Thyroid gland (tissue), 4 donors: ENCODE measurements around the gene DHRS3. TPM values are rescaled to one million over a fixed set of nuclear protein-coding genes. Genes with fewer than 3 reads are reported as not detected.
A peak's percentile ranks its signal among the peaks of the same experiment; 100 is the strongest.

ENCODE experiments used
- DNase-seq, 2 donors: peaks; one replicate each; pipeline ENCODE4 v3.0.0-alpha.2; 2019
- H3K27ac ChIP-seq, 3 donors: fragments of 200-600 bp; sonication (generic); 1 replicate in 2 of 3; 2 replicates in 1 of 3; pipeline ENCODE4 v1.5.1; 2016 to 2019; ENCODE audit warnings: mild to moderate bottlenecking in 1 of 3, moderate library complexity in 1 of 3
- H3K27me3 ChIP-seq: fragments of 200-600 bp; sonication (generic); one replicate; pipeline ENCODE4 v1.5.1; 2019
- H3K36me3 ChIP-seq, 2 donors: fragments of 200-600 bp; sonication (generic); one replicate each; pipeline ENCODE4 v1.5.1; 2016 to 2019
- H3K4me1 ChIP-seq, 2 donors: fragments of 200-600 bp; sonication (generic); one replicate each; pipeline ENCODE4 v1.5.1; 2017 to 2019
- H3K4me3 ChIP-seq, 3 donors: fragments of 200-600 bp; sonication (generic); replicated peaks in 1 of 3; 1 replicate in 2 of 3; 2 replicates in 1 of 3; pipeline ENCODE4 v1.5.1; 2016; ENCODE audit warnings: mild to moderate bottlenecking in 1 of 3
- H3K9me3 ChIP-seq: fragments of 200-600 bp; sonication (generic); one replicate; pipeline ENCODE4 v1.5.1; 2017
- POLR2A ChIP-seq, 2 donors: fragments of 450-650 bp; IDR thresholded peaks; one replicate each; pipeline ENCODE4 v1.6.1; 2017; ENCODE audit warnings: antibody characterized with exemption in 2 of 2, mild to moderate bottlenecking in 2 of 2, moderate library complexity in 1 of 2
- WGBS, 2 donors: methylation state at CpG; one replicate each; pipeline ENCODE4 v1.1.5; 2017; 5-methylcytosine and 5-hydroxymethylcytosine counted together
- intact Hi-C: fragments of 100-400 bp; cut with DNase I; formaldehyde crosslinking; loops from one replicate; pipeline ENCODE4 v1.15.1; 2023
- total RNA-seq, 4 donors: library from RNA; depleted of rRNA; stranded (reverse); fragments of >200 nt; gene quantifications; one replicate each; pipeline ENCODE4 v1.2.3, GENCODE V29; 2016
- TF ChIP-seq, protein P1 (sequence below), 6 experiments: fragments of 200-600 bp in 3 of 6; fragments of 450-650 bp in 3 of 6; sonication (generic) in 3 of 6; IDR thresholded peaks; one replicate each; pipeline ENCODE4 v1.5.1; 2016 to 2019; ENCODE audit warnings: antibody characterized with exemption in 6 of 6, mild to moderate bottlenecking in 2 of 6, inconsistent platforms in 1 of 6, moderate library complexity in 1 of 6

Gene DHRS3
- total RNA-seq, 4 donors from 2014 or later: 181 to 304 (median 268) TPM

DNA sequence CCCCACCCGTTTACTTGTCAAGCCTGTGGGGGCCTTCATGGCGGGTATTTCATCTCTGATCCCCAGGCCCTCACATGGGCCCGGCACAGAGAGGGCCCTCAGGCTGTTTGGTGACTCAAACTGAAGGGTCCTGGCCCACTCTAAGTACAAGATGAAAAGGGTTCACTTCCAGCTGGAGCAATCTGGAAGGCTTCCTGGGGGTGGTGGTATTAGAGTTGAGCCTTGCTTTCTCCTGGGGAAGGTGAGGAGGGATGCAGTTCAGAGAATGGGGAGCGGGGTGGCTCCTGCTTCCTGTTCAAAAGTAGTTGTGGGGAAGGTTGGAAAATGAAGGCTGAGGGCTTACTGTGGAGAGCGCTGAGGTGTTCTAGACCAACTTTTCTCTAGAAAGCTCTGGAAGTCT is 47.7 kb downstream of the DHRS3 start:
- no peak for TF ChIP-seq POLR2A (IDR thresholded peaks at IDR 0.05)
- TF ChIP-seq, protein P1, sequence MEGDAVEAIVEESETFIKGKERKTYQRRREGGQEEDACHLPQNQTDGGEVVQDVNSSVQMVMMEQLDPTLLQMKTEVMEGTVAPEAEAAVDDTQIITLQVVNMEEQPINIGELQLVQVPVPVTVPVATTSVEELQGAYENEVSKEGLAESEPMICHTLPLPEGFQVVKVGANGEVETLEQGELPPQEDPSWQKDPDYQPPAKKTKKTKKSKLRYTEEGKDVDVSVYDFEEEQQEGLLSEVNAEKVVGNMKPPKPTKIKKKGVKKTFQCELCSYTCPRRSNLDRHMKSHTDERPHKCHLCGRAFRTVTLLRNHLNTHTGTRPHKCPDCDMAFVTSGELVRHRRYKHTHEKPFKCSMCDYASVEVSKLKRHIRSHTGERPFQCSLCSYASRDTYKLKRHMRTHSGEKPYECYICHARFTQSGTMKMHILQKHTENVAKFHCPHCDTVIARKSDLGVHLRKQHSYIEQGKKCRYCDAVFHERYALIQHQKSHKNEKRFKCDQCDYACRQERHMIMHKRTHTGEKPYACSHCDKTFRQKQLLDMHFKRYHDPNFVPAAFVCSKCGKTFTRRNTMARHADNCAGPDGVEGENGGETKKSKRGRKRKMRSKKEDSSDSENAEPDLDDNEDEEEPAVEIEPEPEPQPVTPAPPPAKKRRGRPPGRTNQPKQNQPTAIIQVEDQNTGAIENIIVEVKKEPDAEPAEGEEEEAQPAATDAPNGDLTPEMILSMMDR (IDR thresholded peaks at IDR 0.05): no peak
- H3K27ac ChIP-seq: peak overlapping the region in 1 of 3 donors; percentile 3
- H3K4me3 ChIP-seq: no peak overlapping the region
- intact Hi-C loops: no loop called here
- H3K4me1 ChIP-seq: peaks cover 0 to 15% of the 10 kb centered on the region in 2 donors
- H3K9me3 ChIP-seq: no peaks in the 10 kb centered on the region
- no peak for DNase-seq
- peaks cover 53 to 75% of the 10 kb centered on the region in 2 donors for H3K36me3 ChIP-seq
- no peaks in the 10 kb centered on the region for H3K27me3 ChIP-seq
- 88 to 100% methylated on average over 5 of the region's 5 CpGs for WGBS, 2 donors

DNA sequence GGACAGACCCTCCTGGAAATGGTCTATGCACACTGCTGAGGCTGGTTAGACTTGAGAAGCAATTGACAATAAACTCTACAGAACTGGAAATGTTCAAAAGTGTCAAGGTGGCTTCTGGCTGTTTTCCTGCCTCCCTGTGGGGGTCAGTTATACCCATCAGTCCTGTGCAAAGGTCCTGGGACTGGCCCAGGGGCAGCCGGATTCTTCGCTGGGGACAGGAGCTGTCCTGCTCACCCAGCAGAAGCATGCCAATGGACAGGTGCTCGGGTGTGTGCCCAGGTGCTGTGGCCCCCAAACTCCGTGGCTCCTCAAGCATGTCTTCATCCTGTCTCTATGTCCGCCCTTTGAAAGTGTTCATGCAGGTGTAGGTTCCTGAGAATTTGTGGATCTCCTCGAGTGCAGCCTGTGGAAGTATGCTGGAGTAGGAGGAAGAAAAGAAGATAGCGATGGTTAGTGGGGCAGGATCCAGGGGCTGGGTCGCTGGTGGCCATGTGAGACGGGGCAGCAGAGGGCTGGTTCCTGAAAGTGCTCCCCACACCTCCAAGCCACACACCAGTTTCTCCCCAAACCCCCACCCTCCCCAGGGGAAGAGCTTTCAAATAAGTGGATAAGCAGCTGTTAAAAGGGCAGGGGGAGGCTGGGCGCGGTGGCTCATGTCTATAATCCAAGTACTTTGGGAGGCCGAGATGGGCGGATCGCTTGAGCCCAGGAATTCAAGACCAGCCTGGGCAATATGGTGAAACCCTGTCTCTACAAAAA is 49.8 kb downstream of the DHRS3 start:
- H3K27me3 ChIP-seq: no peaks in the 10 kb centered on the region
- peaks cover 38 to 58% of the 10 kb centered on the region in 2 donors for H3K36me3 ChIP-seq
- 94 to 96% methylated on average over 12 to 13 of the region's 14 CpGs for WGBS, 2 donors
- no peak overlapping the region for H3K27ac ChIP-seq
- TF ChIP-seq POLR2A (IDR thresholded peaks at IDR 0.05): no peak
- TF ChIP-seq, protein P1 (IDR thresholded peaks at IDR 0.05): no peak
- no peak overlapping the region for H3K4me3 ChIP-seq
- H3K9me3 ChIP-seq: no peaks in the 10 kb centered on the region
- H3K4me1 ChIP-seq: peaks cover 9 to 21% of the 10 kb centered on the region in 2 donors
- DNase-seq: no peak
- intact Hi-C loops: no loop called here

DNA sequence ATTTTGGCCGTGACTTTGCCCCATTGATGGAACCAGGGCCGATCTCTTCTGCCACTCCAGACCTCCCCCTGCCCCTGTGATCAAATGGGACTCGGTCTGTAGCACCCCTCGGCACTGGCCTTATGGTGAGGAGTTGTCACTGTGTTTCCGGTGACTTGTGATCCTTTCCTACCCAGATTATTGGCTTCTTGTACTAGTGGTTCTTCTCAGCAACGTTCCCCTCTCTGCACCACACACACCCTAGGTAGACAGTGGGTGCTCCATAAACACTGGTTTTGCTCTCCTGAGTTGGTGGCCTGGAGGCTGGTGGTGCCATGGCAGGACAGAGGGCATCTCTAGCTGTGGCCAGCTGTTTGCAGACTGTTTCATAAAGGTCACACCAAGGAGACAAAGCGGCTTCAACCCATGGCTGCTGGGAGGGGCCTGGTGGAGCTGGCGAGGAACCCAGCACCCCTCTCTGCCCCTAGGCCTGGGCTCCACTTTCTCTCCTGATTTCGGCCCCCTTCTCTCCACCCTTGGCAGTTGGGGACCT is 50.7 kb downstream of the DHRS3 start:
- Histone ChIP-seq H3K27ac (peak overlapping the region in 1 of 3 donors; percentile 69), H3K9me3 (no peaks in the 10 kb centered on the region), H3K4me3 (no peak overlapping the region), H3K4me1 (peaks cover 9 to 15% of the 10 kb centered on the region in 2 donors), H3K36me3 (peaks cover 38 to 49% of the 10 kb centered on the region in 2 donors), H3K27me3 (no peaks in the 10 kb centered on the region)
- DNase-seq: no peak
- 94% methylated on average over 8 to 9 of the region's 9 CpGs for WGBS, 2 donors
- TF ChIP-seq POLR2A (IDR thresholded peaks at IDR 0.05): no peak
- TF ChIP-seq, protein P1 (IDR thresholded peaks at IDR 0.05): no peak
- intact Hi-C loops: no loop called here

DNA sequence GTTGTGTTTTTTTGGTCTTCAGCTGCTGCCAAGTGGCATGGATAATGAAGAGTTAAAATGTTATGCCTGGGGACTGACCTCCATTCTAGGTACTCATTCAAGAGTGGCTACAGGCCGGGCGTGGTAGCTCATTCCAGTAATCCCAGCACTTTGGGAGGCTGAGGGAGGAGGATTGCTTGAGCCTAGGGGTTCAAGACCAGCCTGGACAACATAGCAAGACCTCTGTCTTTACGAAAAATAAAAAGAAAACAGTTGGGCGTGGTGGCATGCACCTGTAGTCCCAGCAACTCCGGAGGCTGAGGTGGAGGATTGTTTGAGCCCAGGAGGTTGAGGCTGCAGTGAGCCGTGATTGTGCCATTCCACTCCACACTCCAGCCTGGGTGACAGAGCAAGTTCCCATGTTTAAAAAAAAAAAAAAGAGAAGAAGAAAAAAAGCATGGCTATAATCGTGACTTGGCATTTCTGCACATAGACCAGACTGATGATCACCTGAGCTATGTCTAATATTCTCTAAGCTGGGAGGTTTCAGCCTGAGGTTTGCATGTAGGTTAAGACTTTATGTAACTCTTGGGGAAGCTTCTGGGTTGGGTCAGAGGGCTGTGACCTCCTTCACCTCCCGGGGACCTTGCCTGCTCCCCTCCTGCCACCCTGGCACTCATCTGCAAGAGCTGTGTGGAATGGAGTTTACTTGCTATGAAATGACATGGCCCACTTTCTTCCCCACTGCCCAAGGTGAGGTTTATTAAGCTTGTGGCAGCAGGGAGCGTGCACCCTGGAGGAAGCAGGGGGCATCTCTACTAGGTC is 51.3 kb downstream of the DHRS3 start:
- Histone ChIP-seq H3K36me3 (peaks cover 38 to 44% of the 10 kb centered on the region in 2 donors), H3K4me1 (peaks cover 9 to 15% of the 10 kb centered on the region in 2 donors), H3K4me3 (no peak overlapping the region), H3K9me3 (no peaks in the 10 kb centered on the region), H3K27ac (peak overlapping the region in 2 of 3 donors; percentile 30 to 69), H3K27me3 (no peaks in the 10 kb centered on the region)
- TF ChIP-seq, protein P1 (IDR thresholded peaks at IDR 0.05): no peak
- TF ChIP-seq POLR2A (IDR thresholded peaks at IDR 0.05): no peak
- intact Hi-C loops: no loop called here
- DNase-seq: no peak
- WGBS, 2 donors: 84 to 85% methylated on average over 9 of the region's 9 CpGs
